SKM-1 (cell line): ENCODE data around the gene INTS11.
A peak's percentile ranks its signal among the peaks of the same experiment; 100 is the strongest.

Source experiments
- DNase-seq: peaks from one replicate; lab custom pipeline; 2025; ENCODE audit not compliant: unreplicated experiment; lab: John Stamatoyannopoulos, UW

The INTS11 gene

GRCh38 chr1:1314678-1315335, 9.7 kb downstream of the INTS11 start:
- DNase-seq: no peak

GRCh38 chr1:1314237-1314586, 10.2 kb downstream of the INTS11 start:
- DNase-seq: no peak

- no peak for DNase-seq
These were observed 10.8 kb downstream of the INTS11 start for GRCh38 chr1:1313500-1314236.

DNA sequence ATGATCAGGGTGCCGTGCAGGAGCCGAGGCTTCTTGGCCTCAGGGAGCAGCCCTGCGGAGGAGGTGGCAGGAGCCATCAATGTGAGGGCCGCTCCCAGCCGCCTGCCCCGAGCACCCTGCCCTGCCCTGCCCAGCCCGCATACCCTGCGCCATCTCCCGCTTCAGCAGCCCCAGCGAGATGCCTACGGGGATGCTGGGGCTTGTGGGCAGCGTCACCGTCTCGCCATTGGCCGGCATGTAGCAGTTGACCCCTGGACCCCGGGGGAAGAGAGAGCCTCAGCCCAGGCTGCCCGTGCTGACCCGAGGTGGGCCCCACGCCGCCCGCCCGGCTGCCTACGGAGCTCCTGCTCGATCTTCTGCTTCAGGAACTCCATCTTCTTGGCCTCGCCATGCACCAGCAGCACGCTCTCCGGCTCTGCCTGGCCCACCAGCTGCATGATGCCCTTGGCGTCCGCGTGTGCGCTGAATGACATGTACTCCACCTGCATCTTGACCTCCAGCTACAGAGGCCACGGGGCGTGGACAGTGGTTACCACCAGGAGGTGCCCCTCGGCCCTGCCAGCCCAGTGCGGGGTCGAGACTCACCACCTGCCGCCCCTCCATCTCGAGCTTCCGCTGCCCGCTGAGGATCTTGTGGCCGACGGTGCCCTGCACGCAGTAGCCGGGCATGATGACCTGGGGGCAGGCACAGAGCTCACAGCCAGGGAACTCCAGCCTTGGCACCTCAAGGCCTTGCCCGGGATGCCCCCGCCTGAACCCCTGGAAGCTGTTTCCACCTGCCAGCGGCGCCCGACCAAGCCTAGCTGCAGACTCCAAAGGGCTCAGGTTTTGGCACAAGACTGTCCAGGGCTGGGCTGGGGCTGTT, 11.8 kb downstream of the INTS11 start:
- DNase-seq: no peak

- DNase-seq: no peak
These were observed 13.1 kb downstream of the INTS11 start for GRCh38 chr1:1311107-1312104.

GRCh38 chr1:1310476-1311053, 13.9 kb downstream of the INTS11 start:
- no peak for DNase-seq

DNA sequence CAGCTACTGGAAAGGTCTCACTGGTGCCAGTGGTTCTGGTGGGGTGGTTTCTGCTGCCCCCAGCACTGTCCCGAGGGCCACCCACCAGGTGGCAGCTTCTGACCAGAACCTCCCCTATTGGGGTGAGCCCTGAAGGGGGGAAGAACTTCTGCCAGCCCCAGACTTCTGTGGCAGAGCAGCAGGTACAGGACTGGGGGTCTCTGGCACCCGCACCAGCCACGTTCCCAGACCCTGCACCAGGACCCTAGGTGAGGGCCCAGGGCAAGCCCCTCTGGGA, 14.4 kb downstream of the INTS11 start:
- DNase-seq: no peak

DNA sequence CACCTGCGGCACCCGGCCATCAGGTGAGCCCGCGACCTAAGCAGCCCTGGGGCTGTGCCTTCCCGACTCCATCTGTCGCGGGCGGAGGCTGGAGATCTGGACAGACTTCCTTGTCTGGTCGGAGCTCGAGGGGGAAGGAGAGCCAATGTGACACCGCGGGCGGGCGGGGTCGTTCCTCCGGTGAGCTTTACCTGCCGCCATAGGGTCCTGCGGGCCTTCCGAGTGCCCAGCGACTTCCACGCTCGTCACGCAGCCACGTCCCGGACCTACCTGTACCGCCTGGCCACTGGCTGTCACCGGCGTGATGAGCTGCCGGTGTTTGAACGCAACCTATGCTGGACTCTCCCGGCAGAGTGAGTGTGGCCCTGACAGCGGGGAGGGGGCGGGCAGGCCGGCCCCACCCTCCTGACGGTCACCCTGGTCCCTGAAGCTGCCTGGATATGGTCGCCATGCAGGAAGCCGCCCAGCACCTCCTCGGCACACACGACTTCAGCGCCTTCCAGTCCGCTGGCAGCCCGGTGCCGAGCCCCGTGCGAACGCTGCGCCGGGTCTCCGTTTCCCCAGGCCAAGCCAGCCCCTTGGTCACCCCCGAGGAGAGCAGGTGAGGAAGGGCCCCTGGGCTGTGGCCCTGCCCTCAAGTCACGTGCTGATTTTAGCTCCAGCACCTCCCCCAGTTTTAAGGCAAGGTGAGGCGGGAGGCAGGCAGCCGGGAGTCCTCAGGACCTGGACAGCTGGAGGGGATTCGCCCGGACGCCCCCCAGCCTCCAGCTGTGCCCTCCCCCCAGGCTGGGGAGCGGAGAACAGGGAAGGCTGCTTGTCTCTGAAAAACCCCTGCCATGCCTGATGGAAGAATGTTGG, 15.0 kb downstream of the INTS11 start:
- no peak for DNase-seq

DNA sequence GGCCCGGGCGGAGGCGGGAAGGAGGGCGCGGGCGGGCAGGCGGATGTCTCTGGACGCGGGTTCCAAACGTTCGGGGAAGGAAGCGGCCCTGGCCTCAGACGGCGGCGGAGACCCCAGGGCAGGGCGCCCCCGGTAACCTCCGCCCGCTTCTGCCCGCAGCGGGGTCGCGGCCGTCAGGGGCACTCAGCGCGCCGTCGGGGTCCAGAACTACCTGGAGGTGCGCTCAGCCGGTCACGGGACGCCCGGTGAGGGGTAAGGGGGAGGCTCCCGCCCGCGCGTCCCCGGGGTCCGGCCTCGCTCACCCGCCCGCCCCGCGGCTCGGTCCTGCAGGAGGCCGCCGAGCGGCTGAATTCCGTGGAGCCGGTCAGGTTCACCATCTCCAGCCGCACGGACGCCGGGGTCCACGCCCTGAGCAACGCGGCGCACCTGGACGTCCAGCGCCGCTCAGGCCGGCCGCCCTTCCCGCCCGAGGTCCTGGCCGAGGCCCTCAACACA, 15.7 kb downstream of the INTS11 start:
- no peak for DNase-seq

- peak; percentile 95 for DNase-seq
These were observed 16.3 kb downstream of the INTS11 start, which contains the start of the genes ACAP3 and PUSL1 for GRCh38 chr1:1307923-1308755. Gene ACAP3, minus strand, starts transcription at chr1:1307930. Its CDS starts 115 bp downstream, at chr1:1307815. Gene PUSL1, plus strand, starts transcription at chr1:1308597. Its CDS starts 47 bp downstream, at chr1:1308644.

DNA sequence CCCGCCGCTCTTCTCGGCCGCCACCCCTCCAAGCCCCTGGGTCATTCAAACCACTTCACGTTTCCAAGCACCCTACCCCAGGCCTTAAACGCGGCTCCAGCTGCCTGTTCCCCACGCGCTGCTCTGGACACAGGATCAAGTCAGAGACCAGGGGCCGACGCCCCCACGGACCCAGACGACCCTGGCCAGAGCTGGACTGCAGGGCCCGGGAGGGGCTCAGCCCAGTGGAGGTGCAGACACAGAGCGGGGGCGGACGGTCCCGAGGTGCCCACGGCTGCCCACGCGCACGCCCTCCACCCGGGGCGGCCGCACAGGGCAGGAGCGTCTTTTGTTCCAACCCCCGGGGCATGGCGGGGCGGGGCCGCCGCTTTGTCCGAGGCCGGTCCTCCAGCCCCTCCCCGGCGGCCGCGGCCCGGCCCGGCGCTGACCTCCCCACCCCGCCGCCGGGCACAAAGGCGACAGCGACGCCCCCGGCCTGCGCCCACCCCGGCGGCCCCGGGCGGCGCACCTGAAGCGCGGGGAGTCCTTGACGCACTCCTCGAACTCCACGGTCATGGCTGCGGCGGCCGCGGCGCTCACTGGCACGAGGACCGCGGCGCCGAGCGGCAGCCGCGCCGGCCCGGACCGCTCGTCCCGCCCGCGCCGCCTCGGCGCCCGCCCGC, 17.1 kb downstream of the INTS11 start:
- DNase-seq: no peak

DNA sequence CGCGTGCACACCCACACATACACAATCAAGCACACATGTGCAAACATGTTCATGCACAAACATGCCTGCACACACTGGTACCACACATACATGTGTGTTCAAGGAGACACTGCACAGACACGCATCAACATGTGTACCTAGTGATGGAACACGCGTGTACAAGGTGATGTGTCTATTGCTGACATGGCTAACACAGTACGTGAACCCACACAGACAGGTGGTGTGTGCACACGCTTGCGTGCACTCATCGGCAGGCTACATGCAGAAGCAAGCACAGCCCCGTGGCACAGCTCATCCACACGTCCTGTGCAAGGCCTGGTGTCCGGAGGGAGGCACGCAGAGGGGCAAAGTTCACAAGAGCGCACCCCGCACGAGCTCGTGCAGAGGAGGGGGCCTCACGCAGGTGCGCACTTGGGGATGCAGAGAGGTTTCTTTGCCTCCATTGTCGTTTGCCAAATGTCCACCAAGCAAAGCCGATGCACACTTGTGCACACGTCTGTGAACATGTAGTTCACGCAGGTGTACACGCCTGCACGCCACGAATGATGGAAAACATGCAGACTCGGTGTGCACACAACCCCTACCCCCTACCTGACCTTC, 17.7 kb downstream of the INTS11 start:
- no peak for DNase-seq

GRCh38 chr1:1306070-1306660, 18.3 kb downstream of the INTS11 start:
- no peak for DNase-seq

DNA sequence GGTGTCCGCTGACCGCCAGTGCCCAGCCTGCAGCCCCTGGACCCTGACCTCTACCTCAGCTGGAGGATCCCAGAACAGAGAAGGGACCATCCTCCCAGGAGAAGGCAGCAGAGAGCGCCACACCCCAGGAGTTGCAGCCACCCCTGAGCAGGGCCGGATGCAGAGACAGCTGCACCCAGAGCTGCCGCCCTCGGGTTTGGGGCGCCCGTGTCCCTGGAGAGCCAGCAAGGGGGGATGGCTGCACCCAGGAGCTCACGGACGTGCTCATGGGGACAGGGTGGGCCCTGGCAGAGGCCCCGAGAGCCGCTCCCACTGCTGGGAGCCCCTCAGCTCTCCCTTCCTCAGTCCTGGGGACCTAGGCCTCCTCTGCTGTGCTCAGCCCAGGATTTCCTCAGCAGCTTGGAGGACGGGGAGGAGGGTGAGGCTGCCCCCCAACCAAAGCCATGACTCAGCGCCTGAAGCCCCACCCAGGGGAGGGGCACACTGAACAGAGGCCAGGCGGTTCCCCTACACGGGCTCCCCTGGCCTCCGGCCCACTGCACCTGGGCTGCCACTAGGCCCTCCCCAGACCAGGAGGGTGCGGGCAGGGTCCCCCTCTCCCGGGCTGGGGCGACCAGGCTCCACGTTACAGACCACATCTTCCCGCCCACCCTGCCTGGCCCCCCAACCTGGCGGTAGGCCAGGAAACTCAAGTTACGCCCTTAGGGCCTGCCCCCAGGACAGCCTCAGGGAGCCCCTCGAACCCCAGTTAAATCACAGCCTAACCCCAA, 19.0 kb downstream of the INTS11 start:
- DNase-seq: no peak

DNA sequence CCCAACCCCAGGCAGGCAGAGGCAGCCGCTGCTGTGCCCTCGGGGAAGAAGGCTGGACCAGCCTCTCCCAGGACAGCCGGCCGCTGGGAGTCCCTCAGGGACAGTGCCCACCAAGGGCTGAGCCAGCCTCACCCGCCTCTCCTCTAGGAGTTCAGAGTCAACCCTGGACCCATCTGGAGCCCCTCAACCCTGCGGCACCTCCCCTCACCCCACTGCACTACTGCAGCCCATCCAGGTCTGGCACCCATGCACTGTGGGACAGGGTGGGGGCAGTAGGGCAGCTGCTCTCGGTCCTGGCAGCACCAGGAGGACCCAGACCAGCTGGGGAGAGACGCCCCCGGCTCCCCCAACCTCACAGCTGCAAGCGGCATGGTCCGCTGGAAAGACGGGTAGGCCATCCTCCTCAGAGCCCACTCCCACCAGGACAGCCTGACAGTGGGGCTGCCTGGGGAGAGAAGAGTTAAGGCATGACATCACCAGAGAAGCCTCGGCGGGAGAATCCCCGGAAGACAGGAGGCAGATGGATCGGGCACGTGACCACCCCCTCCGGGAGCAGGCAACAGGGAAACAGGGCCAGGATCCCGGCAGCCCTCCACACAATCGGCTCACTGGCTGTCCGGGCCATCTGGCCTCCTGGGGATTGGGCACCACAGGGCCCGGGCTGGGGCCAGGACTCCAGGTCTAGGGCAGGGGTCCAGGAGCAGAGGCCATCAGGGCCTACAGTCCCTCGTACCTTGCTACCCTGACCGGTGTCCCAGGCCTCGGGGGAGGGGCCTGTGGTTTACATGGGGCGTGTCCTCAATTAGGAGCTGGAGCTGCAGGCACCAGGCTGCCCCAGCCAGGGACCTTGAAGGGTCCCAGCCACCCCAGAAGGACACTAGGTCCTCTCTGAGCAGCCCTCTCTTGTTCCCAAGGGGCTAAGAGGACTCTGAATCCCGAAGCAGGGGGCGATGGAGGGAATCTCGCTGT, 19.8 kb downstream of the INTS11 start:
- no peak for DNase-seq
